NCI-H510A (cell line): ENCODE measurements around the gene BCL3.
"Not testable (repeated sequence)": the region's sequence is repeated elsewhere in the genome, so short reads cannot be mapped to it uniquely, and the experiment has no call there.

Experiments used
- DNase-seq: peaks from one replicate; lab custom pipeline; 2025; lab: John Stamatoyannopoulos, UW

The BCL3 gene, protein sequence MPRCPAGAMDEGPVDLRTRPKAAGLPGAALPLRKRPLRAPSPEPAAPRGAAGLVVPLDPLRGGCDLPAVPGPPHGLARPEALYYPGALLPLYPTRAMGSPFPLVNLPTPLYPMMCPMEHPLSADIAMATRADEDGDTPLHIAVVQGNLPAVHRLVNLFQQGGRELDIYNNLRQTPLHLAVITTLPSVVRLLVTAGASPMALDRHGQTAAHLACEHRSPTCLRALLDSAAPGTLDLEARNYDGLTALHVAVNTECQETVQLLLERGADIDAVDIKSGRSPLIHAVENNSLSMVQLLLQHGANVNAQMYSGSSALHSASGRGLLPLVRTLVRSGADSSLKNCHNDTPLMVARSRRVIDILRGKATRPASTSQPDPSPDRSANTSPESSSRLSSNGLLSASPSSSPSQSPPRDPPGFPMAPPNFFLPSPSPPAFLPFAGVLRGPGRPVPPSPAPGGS

DNA sequence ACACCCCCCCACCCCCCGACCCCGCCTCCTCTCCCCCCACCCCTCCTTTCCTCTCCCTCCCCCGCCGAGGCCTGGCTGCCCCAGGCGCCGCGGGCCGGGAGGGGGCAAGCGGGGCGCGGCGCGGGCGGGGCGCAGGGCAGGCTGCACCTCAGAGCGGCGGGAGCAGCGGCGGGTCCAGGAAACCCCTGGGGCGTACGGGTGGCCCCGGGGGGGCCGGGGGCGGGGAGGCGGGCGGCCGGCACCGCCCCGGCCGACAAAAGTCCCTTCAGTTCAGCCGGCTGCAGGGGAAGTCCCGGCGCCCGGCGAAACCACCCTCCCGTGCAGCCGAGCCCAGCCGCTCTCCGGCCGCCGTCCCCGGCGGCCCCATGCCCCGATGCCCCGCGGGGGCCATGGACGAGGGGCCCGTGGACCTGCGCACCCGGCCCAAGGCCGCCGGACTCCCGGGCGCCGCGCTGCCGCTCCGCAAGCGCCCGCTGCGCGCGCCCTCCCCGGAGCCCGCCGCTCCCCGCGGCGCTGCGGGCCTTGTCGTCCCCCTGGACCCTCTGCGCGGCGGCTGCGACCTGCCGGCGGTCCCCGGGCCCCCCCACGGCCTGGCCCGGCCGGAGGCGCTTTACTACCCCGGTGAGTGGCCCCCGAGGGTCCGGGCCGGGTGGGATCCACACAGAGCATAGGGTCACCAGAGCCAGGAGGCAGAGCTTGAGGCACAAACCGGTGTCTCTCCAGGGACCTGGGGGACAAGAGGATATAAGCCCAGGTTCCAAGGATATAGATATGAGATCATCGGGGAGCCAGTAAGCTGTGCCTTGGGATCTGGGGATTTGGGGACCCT is at the start of gene BCL3:
BCL3 (plus strand) TSS at position 283 of the 829 bp plus-strand sequence; CDS start at position 366, 83 bp downstream.
- DNase-seq = no peak

DNA sequence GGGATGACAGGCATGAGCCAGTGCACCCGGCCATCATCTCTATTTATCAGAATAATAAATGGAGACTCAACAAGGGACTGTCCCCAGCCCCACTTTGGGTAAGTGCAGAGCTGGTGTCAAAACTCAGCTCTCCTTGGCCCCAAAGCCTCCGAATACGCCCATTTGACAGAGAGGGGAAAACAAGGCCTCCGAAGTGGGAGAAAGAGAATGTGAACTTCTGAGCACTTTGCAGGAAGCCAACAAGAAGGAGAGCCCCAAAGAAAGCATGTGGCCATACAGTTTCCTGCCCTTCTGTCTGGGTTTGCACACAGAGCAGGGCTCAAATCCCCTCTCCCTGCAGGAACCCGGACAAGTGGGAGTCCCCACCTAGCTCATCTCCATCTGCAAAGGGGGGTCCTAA is 48.0 kb upstream of the BCL3 start:
- no peak for DNase-seq

DNA sequence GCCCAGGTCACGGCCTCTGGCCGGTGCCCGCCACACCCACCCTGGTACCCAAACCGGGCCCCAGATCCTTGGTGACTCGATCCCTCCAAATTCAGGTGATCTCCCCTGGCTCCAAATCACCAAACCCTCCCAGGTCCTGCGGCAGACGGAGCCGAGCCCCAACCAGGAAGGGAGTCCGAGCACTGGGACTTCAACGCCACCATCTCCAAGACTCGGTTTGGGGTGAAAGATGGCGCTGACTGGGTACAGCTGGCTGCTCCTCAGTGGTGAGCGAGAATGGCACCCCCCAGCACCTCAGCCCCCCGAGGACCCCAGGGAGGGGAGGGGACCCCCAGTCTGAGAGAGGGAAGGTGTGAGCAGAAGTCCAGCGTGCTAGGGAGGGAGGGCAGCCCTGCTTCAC is 47.3 kb upstream of the BCL3 start:
- no peak for DNase-seq

DNA sequence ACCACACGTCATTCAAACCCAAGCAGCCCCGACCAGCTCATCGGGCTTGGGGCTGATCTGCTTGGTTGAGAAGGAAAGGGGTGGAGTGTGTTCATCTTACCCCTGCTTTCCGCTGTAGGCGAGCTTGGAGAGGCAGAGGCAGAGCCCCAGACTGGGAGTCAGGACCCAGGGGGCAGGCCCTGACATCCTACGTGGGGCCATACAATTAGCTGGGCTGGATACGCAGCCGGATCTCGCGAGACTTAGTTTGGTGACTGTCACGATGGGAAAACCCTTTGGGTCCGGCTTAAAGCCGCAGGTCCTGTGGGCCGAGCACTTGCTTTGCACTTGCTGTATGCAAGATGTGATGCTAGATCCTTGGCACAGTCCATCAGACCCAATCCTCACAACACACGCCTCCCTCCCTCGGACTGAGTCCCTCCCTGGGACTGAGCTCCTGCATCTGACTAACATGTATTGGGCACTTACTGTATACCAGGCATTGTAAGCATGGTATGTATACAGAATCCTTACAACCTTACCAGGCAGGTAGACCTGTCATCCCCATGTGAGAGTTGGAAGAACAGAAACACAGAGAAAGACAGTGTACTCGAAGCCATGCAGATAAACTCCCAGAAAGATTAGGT is 45.8 kb upstream of the BCL3 start:
- no peak for DNase-seq

DNA sequence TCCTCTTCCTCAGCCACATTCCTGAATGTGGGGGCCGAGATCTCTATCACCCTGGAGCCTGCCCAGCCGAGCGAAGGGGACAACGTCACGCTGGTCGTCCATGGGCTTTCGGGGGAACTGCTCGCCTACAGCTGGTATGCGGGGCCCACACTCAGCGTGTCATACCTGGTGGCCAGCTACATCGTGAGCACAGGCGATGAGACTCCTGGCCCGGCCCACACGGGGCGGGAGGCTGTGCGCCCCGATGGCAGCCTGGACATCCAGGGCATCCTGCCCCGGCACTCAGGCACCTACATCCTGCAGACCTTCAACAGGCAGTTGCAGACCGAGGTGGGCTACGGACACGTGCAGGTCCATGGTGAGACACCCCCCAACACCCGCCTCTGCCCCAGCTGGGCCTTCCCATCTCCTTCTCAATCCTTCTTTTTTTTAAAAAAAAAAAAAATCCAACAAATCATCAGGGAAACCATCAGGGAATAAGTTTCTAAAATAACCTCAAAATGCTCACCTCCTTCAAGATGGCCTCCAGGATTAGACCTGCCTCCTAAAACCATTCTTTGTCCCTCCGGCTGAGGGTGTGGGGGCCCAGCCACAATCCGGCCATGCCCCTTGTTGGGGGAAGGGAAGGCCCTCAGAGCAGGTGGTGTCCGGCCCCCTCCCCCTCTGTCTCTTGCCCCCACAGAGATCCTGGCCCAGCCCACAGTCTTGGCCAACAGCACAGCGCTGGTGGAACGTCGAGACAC is 45.0 kb upstream of the BCL3 start:
- no peak for DNase-seq

DNA sequence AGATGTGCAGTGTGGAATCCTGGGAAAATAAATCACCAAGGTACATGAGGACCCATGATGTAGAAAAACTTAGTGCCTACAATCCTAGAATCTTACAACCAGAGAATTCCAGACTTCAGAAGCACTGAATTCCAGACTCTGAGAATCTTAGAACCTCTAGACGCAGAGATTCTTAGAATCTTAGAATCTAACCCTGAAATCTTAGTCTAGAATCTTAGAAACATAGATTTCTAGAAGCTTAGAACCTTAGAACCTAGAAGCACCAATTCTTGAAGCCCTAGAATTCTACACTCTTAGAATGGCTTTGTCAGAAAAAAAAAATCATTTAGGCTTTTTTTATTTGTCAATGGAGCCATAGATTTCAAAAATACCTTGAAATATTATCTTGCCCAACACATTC is 43.5 kb upstream of the BCL3 start:
- DNase-seq = no peak

DNA sequence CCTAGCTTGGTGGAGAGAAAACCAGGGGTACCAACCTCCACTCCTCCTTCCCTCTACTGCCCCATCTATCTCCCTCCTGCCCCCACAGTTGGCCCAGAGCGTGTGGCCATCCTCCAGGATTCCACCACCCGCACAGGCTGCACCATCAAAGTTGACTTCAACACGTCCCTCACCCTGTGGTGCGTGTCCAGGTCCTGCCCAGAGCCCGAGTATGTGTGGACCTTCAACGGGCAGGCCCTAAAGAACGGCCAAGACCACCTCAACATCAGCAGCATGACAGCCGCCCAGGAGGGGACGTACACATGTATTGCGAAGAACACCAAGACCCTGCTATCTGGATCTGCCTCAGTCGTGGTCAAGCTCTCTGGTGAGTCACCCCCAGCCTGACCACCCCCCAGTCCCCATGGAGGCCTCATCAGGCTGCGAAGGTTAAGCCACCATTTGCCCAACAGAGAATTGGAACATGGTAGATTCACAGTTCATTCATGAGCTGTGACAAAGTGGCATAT is 43.0 kb upstream of the BCL3 start:
- DNase-seq = no peak

DNA sequence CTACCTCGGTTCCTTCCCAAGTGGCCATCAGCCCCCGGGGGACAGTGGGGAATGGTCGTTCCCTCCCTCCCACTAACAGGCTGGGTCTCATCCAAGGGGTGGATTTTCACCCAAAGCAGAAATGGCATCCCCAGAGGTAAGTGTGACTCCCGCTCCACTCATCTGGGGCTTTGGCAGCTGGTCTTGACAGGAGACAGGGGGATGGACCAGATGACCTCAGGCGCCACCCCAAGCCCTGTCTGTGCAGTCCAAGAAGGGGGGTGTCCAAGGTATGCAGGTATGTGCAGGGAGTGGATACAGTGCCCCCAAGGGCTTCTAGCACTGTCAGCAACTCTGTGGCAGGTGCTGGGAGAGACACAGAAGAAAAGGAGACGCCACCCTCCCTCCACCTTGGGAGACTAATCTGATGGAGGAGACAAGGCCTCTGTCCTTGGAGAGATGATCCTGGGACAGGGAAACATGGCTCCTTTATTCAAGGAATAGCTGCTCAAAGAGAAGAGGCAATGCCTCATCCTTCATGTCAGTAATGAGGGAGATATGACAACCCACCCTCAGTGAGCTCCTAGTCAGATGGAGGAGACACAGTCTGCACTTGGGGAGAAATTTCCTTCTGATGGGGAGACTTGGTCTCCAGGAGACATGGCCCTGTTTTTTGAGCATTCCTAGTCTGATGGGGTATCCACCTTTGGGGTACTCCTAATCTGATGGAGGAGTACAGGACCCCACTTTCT is 41.8 kb upstream of the BCL3 start:
- DNase-seq = no peak

DNA sequence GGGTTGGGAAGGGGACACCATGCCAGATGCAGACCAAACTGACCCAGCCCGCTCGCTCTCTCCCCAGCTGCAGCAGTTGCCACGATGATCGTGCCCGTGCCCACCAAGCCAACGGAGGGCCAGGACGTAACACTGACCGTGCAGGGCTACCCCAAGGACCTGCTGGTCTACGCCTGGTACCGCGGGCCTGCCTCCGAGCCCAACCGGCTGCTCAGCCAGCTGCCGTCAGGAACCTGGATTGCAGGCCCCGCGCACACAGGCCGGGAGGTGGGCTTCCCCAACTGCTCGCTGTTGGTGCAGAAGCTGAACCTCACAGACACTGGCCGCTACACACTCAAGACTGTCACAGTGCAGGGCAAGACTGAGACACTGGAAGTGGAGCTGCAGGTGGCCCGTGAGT is 40.7 kb upstream of the BCL3 start:
- DNase-seq = no peak

DNA sequence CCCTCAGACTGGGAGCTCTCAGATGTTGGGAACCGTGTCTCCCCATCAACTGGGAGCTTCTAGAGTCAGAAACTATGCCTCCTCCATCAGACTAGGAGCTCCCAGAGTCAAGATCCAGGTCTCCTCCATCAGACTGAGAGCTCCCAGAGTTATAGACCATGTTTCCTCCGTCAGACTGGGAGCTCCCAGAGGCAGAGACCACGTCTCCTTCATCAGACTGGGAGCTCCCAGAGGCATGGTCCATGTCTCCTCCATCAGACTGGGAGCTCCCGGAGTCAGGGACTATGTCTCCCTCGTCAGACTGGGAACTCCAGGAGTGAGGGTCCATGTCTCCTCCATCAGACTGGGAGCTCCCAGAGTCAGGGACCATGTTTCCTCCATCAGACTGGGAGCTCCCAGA is 39.6 kb upstream of the BCL3 start:
- DNase-seq = no peak

DNA sequence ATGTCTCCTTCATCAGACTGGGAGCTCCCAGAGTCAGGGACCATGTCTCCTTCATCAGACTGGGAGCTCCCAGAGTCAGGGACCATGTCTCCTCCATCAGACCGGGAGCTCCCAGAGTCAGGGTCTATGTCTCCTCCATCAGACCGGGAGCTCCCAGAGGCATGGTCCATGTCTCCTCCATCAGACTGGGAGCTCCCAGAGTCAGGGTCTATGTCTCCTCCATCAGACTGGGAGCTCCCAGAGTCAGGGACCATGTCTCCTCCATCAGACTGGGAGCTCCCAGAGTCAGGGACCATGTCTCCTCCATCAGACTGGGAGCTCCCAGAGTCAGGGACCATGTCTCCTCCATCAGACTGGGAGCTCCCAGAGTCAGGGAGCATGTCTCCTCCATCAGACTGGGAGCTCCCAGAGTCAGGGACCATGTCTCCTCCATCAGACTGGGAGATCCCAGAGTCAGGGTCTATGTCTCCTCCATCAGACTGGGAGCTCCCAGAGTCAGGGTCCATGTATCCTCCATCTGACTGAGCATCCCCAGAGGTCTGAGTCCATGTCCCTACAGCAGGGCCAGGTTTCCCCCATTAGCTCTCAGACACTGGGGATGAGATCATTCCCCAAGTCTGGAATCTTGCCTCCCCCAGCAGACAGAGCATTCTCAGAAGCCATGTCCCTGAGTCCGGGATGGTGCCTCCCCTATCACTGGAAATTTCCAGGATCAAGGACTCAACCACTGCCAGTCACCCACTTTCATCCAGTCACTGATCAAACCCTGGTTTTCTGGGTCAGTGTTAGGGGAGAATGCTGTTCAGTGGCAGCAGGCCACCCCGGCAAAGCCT is 38.9 kb upstream of the BCL3 start:
- not testable (repeated sequence) for DNase-seq

DNA sequence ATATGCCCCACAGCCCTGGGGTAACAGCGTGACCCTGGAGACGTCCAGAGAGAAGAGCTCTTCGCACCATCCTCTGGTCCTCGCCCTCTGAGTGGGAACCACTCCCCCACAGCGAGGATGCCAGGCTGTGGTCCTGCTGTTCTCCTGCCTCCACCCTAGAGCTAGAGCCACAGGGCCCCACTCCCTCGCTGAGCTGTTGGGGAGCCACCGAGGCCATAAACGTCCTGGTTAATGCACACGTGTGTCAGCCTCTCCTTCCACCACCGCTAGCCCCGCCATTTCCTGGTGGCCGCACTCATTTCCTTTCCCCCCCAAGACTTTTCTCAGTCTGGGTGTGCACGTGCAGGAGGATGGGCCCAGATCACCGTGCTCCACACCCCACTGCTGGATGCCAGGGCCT is 38.0 kb upstream of the BCL3 start:
- no peak for DNase-seq

DNA sequence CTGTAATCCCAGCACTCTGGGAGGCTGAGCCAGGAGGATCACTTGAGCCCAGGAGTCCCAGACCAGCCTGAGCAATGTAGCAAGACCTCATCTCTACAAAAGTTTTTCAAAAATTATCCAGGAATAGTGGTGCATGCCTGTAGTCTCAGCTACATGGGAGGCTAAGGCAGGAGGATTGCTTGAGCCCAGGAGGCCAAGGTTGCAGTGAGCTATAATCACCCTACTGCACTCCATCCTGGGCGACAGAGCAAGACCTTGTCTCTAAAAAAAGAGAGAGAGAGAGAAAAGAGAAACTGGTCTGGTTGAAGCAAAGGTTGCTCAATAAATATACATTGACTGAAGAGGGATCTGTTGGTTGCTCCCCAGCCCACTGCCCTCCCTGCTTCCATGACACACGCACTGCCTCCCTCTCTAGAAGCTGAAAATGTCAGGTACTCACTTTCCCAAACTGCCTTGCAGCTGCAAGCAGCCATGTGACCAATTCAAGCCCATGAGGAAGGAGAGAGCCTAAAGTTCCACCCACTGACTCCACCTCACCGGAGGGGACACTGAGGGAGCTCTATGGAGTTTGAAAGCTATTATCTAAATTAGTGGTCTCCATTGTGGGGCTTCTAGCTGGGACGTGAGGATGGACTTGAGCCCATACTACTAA is 35.5 kb upstream of the BCL3 start:
- DNase-seq = no peak

DNA sequence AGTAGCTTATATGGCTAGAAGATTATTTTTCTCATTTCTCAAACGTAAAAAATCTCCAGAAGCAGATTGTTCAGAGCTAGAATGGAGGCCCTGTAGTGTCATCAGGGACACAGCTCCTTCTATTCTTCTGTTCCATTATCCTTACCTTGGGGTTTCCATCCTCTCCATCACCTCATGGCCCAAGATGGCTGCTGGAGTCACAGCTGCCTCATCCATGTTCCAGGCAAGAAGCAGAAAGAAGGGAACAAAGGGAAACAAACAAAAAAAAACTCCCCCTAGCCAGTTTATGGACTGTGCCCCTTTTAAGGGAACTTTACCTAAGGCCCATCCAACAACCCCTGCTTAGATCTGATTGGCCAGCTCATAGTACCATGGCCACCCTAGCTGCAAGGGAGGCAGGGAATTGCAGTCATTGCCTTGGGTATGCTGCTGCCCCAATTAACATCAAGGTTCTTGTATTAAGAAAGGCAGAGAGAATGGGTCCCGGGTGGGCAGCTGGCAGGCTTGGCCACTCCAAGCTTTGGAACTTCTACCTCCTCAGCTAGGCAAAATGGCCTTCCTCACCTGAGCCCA is 33.8 kb upstream of the BCL3 start:
- DNase-seq = no peak

DNA sequence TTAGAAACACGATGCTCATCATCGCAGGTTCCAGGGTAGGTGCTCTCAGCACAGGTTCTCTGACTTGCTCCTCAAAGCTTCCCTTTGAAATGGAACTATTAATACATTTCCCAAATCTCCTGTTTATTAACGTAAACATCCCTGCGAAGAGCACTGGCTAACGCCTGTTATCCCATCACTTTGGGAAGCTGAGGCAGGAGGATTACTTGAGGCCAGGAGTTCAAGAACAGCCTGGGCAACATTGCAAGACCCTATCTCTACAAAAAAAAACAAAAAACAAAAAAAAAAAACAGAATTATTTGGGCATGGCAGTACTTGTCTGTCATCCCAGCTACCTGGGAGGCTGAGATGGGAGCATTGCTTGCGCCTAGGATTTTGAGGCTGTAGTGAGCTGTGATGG is 30.9 kb upstream of the BCL3 start:
- no peak for DNase-seq

DNA sequence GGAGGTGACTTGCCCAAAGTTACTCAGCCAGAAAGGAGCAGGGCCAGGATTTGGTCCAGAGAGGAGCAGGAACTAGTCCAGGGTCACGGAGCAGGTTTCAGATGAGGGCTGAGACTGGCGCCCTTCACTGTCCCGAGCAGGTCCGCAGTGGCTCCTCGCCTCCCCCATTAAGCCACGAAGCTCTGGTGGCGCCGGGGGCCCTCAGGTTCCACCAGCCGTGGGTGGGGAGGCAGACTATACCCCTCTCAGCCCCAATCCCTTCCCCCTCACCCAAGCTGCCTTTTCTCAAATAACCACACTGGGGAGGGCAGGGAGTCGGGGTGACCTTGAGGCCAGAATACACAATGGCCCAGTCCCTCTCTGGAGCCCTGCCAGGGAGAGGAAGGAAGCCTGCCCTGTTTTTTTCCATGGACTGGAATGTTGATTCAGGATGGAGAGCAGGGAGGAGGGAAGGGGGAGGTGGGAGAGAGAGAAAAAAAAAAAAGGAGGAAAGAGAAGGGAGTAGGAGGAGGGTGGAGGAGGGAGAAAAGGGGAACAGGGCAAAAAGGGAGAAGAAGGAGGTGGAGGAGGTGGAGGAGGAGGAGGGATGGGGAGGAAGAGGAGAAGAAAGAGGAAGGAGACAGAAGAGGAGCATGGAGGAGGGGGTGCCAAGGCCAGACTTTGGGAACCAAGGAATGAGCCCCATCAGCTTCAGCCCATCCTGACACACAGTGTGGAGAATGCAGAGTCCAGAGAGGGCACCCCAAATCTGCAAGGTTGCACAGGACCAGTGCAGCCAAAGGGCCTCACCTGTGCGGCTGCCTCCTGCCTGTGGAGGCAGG is 29.9 kb upstream of the BCL3 start:
- no peak for DNase-seq

DNA sequence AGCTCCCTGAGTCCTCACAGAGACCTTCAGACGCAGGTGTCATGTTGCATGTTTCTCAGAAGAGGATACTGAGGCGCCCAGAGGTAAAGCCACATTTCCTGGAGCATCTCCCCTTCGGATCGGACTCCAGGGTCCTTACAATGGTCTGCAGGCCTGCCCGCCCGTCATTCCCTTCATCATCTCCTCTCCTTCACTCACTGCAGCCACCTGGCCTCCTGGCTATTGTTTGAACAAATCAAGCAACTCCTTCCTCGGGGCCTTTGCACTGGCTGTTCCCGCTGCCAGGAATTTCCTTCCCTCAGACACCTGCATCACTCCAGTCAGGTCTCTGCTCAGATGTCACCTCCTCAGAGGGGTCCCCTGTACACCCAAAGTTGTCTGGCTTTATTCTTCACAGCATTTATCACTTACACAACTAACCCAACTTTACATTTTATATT is 29.2 kb upstream of the BCL3 start:
- DNase-seq = no peak

DNA sequence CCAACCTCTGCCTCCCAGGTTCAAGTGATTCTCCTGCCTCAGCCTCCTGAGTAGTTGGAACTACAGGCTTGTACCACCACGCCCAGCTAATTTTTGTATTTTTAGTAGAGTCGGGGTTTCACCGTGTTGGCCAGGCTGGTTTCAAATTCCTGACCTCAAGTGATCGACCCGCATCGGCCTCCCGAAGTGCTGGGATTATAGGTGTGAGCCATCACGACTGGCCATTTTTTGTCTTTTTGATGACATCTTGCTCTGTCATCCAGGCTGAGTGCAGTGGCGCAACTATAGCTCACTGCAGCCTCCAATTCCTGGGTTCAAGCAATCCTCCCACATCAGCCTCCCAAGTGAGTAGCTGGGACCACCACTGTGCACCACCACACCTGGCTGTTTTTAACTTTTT is 28.1 kb upstream of the BCL3 start:
- DNase-seq = not testable (repeated sequence)
